Type B pancreatic cell (in vitro differentiated cells): ENCODE measurements around the gene POLR2M. TPM values are rescaled to one million over a fixed set of nuclear protein-coding genes. Genes with fewer than 3 reads are reported as not detected.

ENCODE experiments used
- DNase-seq: peaks from one replicate; pipeline ENCODE4 v3.0.0; 2021; ENCODE audit warnings: mixed read lengths; ENCODE audit not compliant: unreplicated experiment; ENCODE audit errors: extremely low spot score
- H3K27ac Mint-ChIP-seq: 2 replicates; pipeline ENCODE4 v1.8.0; 2021; ENCODE audit warnings: mild to moderate bottlenecking, mixed read lengths
- H3K27me3 Mint-ChIP-seq: 2 replicates; pipeline ENCODE4 v1.8.0; 2021; ENCODE audit warnings: mixed read lengths
- H3K36me3 Mint-ChIP-seq: 2 replicates; pipeline ENCODE4 v1.8.0; 2021; ENCODE audit warnings: mixed read lengths
- H3K4me1 Mint-ChIP-seq: one replicate; pipeline ENCODE4 v1.8.0; 2021; ENCODE audit warnings: mixed read lengths; ENCODE audit not compliant: unreplicated experiment
- H3K4me3 Mint-ChIP-seq: 2 replicates; pipeline ENCODE4 v1.8.0; 2021; ENCODE audit warnings: mild to moderate bottlenecking, mixed read lengths
- H3K9me3 Mint-ChIP-seq: 2 replicates; pipeline ENCODE4 v1.8.0; 2021; ENCODE audit warnings: mixed read lengths
- CTCF ChIP-seq: fragments of 200-600 bp; sonication (generic); conservative IDR thresholded peaks from 2 replicates; pipeline ENCODE4 v1.5.0; 2021; ENCODE audit warnings: antibody characterized with exemption, mild to moderate bottlenecking
- total RNA-seq: library from RNA; stranded (reverse); gene quantifications from 2 replicates; pipeline ENCODE4 v1.2.1, GENCODE V29; 2021; ENCODE audit warnings: low replicate concordance

Gene POLR2M
- total RNA-seq, 1 donor from 2014 or later = 76.4 TPM

GRCh38 chr15:57698991-57699390 is 7.5 kb upstream of the POLR2M start:
- no peak overlapping the region for H3K27ac Mint-ChIP-seq
- H3K27me3 Mint-ChIP-seq = peaks cover 3% of the 10 kb centered on the region
- no peaks in the 10 kb centered on the region for H3K36me3 Mint-ChIP-seq
- no peak overlapping the region for H3K4me3 Mint-ChIP-seq
- no peak for TF ChIP-seq CTCF
- H3K4me1 Mint-ChIP-seq = peaks cover 18% of the 10 kb centered on the region
- no peaks in the 10 kb centered on the region for H3K9me3 Mint-ChIP-seq
- DNase-seq = no peak

GRCh38 chr15:57703387-57703786 is 3.1 kb upstream of the POLR2M start:
- no peaks in the 10 kb centered on the region for H3K27me3 Mint-ChIP-seq
- no peak for TF ChIP-seq CTCF
- H3K9me3 Mint-ChIP-seq = no peaks in the 10 kb centered on the region
- peaks cover 3% of the 10 kb centered on the region for H3K36me3 Mint-ChIP-seq
- H3K27ac Mint-ChIP-seq = peak overlapping the region; percentile 63
- peak overlapping the region; percentile 11 for H3K4me3 Mint-ChIP-seq
- no peak for DNase-seq
- H3K4me1 Mint-ChIP-seq = peaks cover 16% of the 10 kb centered on the region

DNA sequence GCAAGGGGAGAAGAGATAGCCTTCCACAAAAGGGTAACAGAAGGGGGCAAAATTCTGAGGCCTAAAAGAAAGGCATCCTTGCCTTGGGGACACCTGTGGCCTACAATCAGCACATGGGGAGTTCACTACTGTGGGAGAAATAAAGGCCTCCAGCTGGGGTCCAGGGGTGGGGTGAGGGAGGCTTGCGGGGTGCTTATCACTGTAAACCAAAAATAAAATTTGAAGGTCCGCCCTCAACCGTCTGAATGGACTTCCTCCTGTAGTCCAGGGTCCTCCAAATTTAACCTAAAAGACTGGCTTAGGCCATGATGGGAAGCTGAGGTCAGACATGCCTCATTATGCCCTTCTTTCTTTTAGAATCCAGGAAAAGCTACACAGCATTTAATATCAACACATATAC is 2.1 kb upstream of the POLR2M start:
- Mint-ChIP-seq H3K4me1 (peaks cover 21% of the 10 kb centered on the region), H3K36me3 (peaks cover 6% of the 10 kb centered on the region), H3K4me3 (peak overlapping the region; percentile 16), H3K27me3 (no peaks in the 10 kb centered on the region), H3K9me3 (no peaks in the 10 kb centered on the region), H3K27ac (peak overlapping the region; percentile 1)
- DNase-seq = no peak
- no peak for TF ChIP-seq CTCF

DNA sequence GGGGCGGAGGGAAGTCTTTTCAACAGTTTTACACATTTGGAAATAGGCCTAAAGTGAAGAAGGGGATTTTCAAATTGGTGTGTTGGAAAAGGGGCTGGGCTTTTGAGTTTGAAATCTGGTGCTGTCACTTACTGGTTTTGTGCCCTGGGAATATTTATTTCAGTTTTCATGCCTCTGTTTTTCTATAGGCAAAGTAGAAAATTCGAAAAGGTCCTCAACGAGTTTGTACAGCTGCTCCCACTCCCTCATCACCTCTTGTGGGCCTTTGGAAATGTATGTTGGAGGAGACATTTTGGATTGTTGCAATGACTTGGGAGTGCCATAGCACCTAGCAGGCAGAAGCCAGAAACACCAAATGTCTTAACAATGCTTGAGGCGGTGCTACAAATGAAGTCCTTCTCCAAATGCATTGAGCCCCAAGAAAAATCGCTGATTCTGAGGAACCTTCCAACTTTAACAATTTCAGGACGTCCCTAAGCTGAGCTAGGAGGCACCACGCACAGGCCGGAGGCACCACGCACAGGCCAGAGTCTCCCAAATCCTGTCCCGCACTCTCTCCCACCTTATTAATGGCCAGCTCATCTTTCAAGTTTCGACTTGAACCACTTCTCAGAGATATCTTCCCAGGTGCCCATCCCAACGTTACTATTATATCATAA is 639 bp upstream of the POLR2M start:
- H3K9me3 Mint-ChIP-seq = no peaks in the 10 kb centered on the region
- peak overlapping the region; percentile 84 for H3K27ac Mint-ChIP-seq
- H3K27me3 Mint-ChIP-seq = no peaks in the 10 kb centered on the region
- peaks cover 30% of the 10 kb centered on the region for H3K4me1 Mint-ChIP-seq
- no peak for DNase-seq
- H3K4me3 Mint-ChIP-seq = peak overlapping the region; percentile 96
- peaks cover 17% of the 10 kb centered on the region for H3K36me3 Mint-ChIP-seq
- no peak for TF ChIP-seq CTCF

DNA sequence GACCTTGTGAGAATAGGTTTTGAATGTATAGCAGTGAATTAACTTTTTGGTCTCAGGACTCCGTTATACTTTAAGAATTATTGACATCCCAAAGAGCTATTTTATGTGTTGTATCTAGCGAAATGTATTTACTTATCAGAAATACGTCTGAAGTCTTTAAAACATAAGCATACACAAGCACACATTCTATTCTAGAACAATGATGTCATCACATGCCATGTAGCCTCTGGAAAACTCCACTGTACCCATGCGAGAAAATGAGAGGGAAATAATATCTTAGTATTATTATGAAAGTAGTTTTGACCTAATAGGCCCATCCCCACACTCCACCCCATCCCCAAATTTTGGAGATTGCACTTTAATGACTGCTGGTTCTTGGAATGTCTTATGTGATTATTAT is 1.5 kb downstream of the POLR2M start:
- DNase-seq = no peak
- no peaks in the 10 kb centered on the region for H3K9me3 Mint-ChIP-seq
- no peak for TF ChIP-seq CTCF
- no peaks in the 10 kb centered on the region for H3K27me3 Mint-ChIP-seq
- peaks cover 37% of the 10 kb centered on the region for H3K36me3 Mint-ChIP-seq
- peaks cover 35% of the 10 kb centered on the region for H3K4me1 Mint-ChIP-seq
- H3K4me3 Mint-ChIP-seq = peak overlapping the region; percentile 96
- peak overlapping the region; percentile 84 for H3K27ac Mint-ChIP-seq

DNA sequence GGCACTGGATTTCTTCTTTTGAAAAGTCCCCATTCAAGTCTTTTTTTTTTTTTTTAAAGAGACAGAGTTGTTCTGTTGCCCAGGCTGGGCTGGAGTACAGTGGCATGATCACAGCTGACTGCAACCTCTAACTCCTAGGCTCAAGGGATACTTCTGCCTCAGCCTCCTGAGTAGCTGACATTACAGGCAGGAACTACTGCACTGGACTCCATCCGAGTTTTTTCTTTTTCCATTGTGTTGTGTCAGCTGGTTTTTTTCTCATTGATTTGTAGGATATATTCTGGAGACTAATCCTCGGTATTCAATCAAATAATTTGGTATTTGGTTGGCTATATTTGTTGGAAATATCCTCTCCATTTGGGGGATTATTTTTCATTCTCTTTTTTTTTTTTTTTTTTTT is 11.8 kb downstream of the POLR2M start:
- no peak for DNase-seq
- H3K36me3 Mint-ChIP-seq = peaks cover 26% of the 10 kb centered on the region
- no peak overlapping the region for H3K4me3 Mint-ChIP-seq
- peaks cover 5% of the 10 kb centered on the region for H3K9me3 Mint-ChIP-seq
- H3K27ac Mint-ChIP-seq = no peak overlapping the region
- TF ChIP-seq CTCF = no peak
- no peaks in the 10 kb centered on the region for H3K4me1 Mint-ChIP-seq
- H3K27me3 Mint-ChIP-seq = no peaks in the 10 kb centered on the region
